ENCODE results near the gene PCDHGA7.
"Not testable (repeated sequence)": the region's sequence is repeated elsewhere in the genome, so short reads cannot be mapped to it uniquely, and the experiment has no call there.

Gene PCDHGA7

DNA sequence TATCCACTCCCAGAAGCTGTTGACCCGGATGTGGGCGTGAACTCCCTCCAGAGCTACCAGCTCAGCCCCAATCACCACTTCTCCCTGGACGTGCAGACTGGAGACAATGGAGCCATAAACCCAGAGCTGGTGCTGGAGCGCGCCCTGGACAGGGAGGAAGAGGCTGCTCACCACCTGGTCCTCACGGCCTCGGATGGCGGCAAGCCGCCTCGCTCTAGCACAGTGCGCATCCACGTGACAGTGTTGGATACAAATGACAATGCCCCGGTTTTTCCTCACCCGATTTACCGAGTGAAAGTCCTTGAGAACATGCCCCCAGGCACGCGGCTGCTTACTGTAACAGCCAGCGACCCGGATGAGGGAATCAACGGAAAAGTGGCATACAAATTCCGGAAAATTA lies 10.7 kb downstream of the PCDHGA7 start:
- Histone ChIP-seq H3K4me1 (ENCODE audit: control insufficient read depth, insufficient read depth, low read length) (no peaks in the 10 kb centered on the region), H3K9ac (ENCODE audit: low read length) (no peak overlapping the region), H3K9me3 (ENCODE audit: control insufficient read depth, low read length) (peaks cover 15% of the 10 kb centered on the region), H3K4me3 (ENCODE audit: low read length) (no peak overlapping the region), H3K27me3 (ENCODE audit: control insufficient read depth, insufficient read depth, low read length) (peaks cover 15% of the 10 kb centered on the region), H3K36me3 (ENCODE audit: control insufficient read depth, insufficient read depth, low read length) (no peaks in the 10 kb centered on the region)

DNA sequence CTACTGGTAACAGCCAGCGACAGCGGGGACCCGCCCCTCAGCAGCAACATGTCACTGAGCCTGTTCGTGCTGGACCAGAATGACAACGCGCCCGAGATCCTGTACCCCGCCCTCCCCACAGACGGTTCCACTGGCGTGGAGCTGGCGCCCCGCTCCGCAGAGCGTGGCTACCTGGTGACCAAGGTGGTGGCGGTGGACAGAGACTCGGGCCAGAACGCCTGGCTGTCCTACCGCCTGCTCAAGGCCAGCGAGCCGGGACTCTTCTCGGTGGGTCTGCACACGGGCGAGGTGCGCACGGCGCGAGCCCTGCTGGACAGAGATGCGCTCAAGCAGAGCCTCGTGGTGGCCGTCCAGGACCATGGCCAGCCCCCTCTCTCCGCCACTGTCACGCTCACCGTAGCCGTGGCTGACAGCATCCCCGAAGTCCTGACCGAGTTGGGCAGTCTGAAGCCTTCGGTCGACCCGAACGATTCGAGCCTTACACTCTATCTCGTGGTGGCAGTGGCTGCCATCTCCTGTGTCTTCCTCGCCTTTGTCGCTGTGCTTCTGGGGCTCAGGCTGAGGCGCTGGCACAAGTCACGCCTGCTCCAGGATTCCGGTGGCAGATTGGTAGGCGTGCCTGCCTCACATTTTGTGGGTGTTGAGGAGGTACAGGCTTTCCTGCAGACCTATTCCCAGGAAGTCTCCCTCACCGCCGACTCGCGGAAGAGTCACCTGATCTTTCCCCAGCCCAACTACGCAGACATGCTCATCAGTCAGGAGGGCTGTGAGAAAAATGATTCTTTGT lies 12.1 kb downstream of the PCDHGA7 start:
- not testable (repeated sequence) for H3K4me3 ChIP-seq (ENCODE audit: low read length); H3K9ac ChIP-seq (ENCODE audit: low read length); H3K4me1 ChIP-seq (ENCODE audit: control insufficient read depth, insufficient read depth, low read length); H3K36me3 ChIP-seq (ENCODE audit: control insufficient read depth, insufficient read depth, low read length)
- H3K27me3 ChIP-seq (ENCODE audit: control insufficient read depth, insufficient read depth, low read length): peaks cover 11% of the 10 kb centered on the region
- peaks cover 17% of the 10 kb centered on the region for H3K9me3 ChIP-seq (ENCODE audit: control insufficient read depth, low read length)

GRCh38 chr5:141397756-141398551 lies 15.4 kb downstream of the PCDHGA7 start, which contains the start of gene PCDHGB5:
PCDHGB5 (plus strand) TSS chr5:141397947; CDS start chr5:141398128, 181 bp downstream.
- Histone ChIP-seq H3K27me3 (ENCODE audit: control insufficient read depth, insufficient read depth, low read length) (peaks cover 19% of the 10 kb centered on the region), H3K9me3 (ENCODE audit: control insufficient read depth, low read length) (peaks cover 28% of the 10 kb centered on the region)
- not testable (repeated sequence) for H3K4me3 ChIP-seq (ENCODE audit: low read length); H3K9ac ChIP-seq (ENCODE audit: low read length); H3K4me1 ChIP-seq (ENCODE audit: control insufficient read depth, insufficient read depth, low read length); H3K36me3 ChIP-seq (ENCODE audit: control insufficient read depth, insufficient read depth, low read length)

GRCh38 chr5:141398608-141399007 lies 16.1 kb downstream of the PCDHGA7 start:
- Histone ChIP-seq H3K4me1 (ENCODE audit: control insufficient read depth, insufficient read depth, low read length) (no peaks in the 10 kb centered on the region), H3K27me3 (ENCODE audit: control insufficient read depth, insufficient read depth, low read length) (peaks cover 25% of the 10 kb centered on the region), H3K4me3 (ENCODE audit: low read length) (no peak overlapping the region), H3K9me3 (ENCODE audit: control insufficient read depth, low read length) (peaks cover 31% of the 10 kb centered on the region), H3K9ac (ENCODE audit: low read length) (no peak overlapping the region), H3K36me3 (ENCODE audit: control insufficient read depth, insufficient read depth, low read length) (no peaks in the 10 kb centered on the region)

DNA sequence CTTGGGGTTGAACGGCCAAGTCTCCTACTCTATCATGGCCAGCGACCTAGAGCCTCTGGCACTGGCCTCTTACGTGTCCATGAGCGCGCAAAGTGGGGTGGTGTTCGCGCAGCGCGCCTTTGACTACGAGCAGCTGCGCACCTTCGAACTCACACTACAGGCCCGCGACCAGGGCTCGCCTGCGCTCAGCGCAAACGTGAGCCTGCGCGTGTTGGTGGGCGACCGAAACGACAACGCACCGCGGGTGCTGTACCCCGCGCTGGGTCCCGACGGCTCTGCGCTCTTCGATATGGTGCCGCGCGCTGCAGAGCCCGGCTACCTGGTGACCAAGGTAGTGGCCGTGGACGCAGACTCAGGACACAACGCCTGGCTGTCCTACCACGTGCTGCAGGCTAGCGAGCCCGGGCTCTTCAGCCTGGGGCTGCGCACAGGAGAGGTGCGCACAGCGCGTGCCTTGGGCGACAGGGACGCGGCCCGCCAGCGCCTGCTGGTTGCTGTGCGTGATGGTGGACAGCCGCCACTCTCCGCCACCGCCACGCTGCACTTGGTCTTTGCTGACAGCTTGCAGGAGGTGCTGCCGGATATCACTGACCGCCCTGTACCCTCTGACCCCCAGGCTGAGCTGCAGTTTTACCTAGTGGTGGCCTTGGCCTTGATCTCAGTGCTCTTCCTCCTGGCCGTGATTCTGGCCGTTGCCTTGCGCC lies 17.2 kb downstream of the PCDHGA7 start:
- H3K9ac ChIP-seq (ENCODE audit: low read length): no peak overlapping the region
- no peak overlapping the region for H3K4me3 ChIP-seq (ENCODE audit: low read length)
- peaks cover 39% of the 10 kb centered on the region for H3K9me3 ChIP-seq (ENCODE audit: control insufficient read depth, low read length)
- H3K36me3 ChIP-seq (ENCODE audit: control insufficient read depth, insufficient read depth, low read length): no peaks in the 10 kb centered on the region
- peaks cover 30% of the 10 kb centered on the region for H3K27me3 ChIP-seq (ENCODE audit: control insufficient read depth, insufficient read depth, low read length)
- H3K4me1 ChIP-seq (ENCODE audit: control insufficient read depth, insufficient read depth, low read length): no peaks in the 10 kb centered on the region

- Histone ChIP-seq H3K9ac (ENCODE audit: low read length) (no peak within 1 kb of the TSS), H3K36me3 (ENCODE audit: control insufficient read depth, insufficient read depth, low read length) (no peaks in the 10 kb centered on the region), H3K4me3 (ENCODE audit: low read length) (peak within 1 kb of the TSS; percentile 17), H3K9me3 (ENCODE audit: control insufficient read depth, low read length) (peaks cover 40% of the 10 kb centered on the region), H3K27me3 (ENCODE audit: control insufficient read depth, insufficient read depth, low read length) (peaks cover 31% of the 10 kb centered on the region), H3K4me1 (ENCODE audit: control insufficient read depth, insufficient read depth, low read length) (no peaks in the 10 kb centered on the region)
These were observed 20.2 kb downstream of the PCDHGA7 start, which contains the start of gene PCDHGA9 for GRCh38 chr5:141402553-141403243. PCDHGA9 (plus strand) TSS chr5:141402778; CDS start chr5:141402953, 175 bp downstream.

GRCh38 chr5:141403387-141403786 lies 20.8 kb downstream of the PCDHGA7 start:
- Histone ChIP-seq H3K9me3 (ENCODE audit: control insufficient read depth, low read length) (peaks cover 44% of the 10 kb centered on the region), H3K4me3 (ENCODE audit: low read length) (no peak overlapping the region), H3K27me3 (ENCODE audit: control insufficient read depth, insufficient read depth, low read length) (peaks cover 36% of the 10 kb centered on the region), H3K9ac (ENCODE audit: low read length) (no peak overlapping the region), H3K36me3 (ENCODE audit: control insufficient read depth, insufficient read depth, low read length) (no peaks in the 10 kb centered on the region), H3K4me1 (ENCODE audit: control insufficient read depth, insufficient read depth, low read length) (no peaks in the 10 kb centered on the region)

- Histone ChIP-seq H3K27me3 (ENCODE audit: control insufficient read depth, insufficient read depth, low read length) (peaks cover 31% of the 10 kb centered on the region), H3K9me3 (ENCODE audit: control insufficient read depth, low read length) (peaks cover 39% of the 10 kb centered on the region)
- not testable (repeated sequence) for H3K4me3 ChIP-seq (ENCODE audit: low read length)
These were observed 25.4 kb downstream of the PCDHGA7 start, which contains the start of gene PCDHGB6 for GRCh38 chr5:141407790-141408505. PCDHGB6 (plus strand) TSS chr5:141408021; CDS start chr5:141408203, 182 bp downstream.

DNA sequence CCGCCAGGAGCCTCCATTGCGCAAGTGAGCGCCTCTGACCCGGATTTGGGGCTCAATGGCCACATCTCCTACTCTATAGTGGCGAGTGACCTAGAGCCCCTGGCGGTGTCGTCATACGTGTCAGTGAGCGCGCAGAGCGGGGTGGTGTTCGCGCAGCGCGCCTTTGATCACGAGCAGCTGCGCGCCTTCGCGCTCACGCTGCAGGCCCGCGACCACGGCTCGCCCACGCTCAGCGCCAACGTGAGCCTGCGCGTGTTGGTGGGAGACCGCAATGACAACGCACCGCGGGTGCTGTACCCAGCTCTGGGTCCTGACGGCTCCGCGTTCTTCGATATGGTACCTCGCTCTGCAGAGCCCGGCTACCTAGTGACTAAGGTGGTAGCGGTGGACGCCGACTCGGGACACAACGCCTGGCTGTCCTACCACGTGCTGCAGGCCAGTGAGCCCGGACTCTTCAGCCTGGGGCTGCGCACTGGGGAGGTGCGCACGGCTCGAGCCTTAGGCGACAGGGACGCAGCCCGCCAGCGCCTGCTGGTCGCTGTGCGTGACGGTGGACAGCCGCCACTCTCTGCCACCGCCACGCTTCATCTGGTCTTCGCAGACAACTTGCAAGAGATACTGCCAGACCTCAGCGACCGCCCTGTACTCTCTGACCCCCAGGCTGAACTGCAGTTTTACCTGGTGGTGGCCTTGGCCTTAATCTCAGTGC lies 27.2 kb downstream of the PCDHGA7 start:
- peaks cover 43% of the 10 kb centered on the region for H3K9me3 ChIP-seq (ENCODE audit: control insufficient read depth, low read length)
- H3K9ac ChIP-seq (ENCODE audit: low read length): no peak overlapping the region
- H3K4me1 ChIP-seq (ENCODE audit: control insufficient read depth, insufficient read depth, low read length): no peaks in the 10 kb centered on the region
- H3K4me3 ChIP-seq (ENCODE audit: low read length): no peak overlapping the region
- H3K27me3 ChIP-seq (ENCODE audit: control insufficient read depth, insufficient read depth, low read length): peaks cover 23% of the 10 kb centered on the region
- H3K36me3 ChIP-seq (ENCODE audit: control insufficient read depth, insufficient read depth, low read length): no peaks in the 10 kb centered on the region

More at GRCh38 chr5:141407790-141408505, 25.4 kb downstream of the PCDHGA7 start, which contains the start of gene PCDHGB6:
- H3K36me3 ChIP-seq (ENCODE audit: control insufficient read depth, insufficient read depth, low read length); H3K4me1 ChIP-seq (ENCODE audit: control insufficient read depth, insufficient read depth, low read length); H3K9ac ChIP-seq (ENCODE audit: low read length): not testable (repeated sequence)

DNA sequence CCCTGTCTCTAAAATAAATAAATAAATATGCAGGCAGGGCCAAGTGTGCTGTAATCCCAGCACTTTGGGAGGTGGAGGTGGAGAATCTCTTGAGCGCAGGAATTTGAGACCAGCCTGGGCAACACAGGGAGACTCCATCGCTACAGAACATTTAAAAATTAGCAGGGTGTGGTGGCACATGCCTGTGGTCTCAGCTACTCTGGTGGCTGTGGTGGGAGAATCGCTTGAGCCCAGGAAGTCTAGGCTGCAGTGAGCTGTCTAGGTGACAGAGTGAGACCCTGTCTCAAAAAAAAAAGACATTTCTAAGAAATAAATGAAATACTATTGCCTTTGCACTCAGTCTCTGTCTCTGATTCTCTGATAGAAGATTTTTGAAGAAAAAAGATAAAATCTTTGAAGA lies 29.0 kb downstream of the PCDHGA7 start:
- Histone ChIP-seq H3K4me3 (ENCODE audit: low read length) (no peak overlapping the region), H3K9me3 (ENCODE audit: control insufficient read depth, low read length) (peaks cover 44% of the 10 kb centered on the region), H3K9ac (ENCODE audit: low read length) (no peak overlapping the region), H3K36me3 (ENCODE audit: control insufficient read depth, insufficient read depth, low read length) (no peaks in the 10 kb centered on the region), H3K27me3 (ENCODE audit: control insufficient read depth, insufficient read depth, low read length) (peaks cover 23% of the 10 kb centered on the region), H3K4me1 (ENCODE audit: control insufficient read depth, insufficient read depth, low read length) (no peaks in the 10 kb centered on the region)

Measured in mucosa of stomach (tissue), 1 donor.